GM12891 (cell line): ENCODE results near the gene FER.
"Not testable (repeated sequence)": the region's sequence is repeated elsewhere in the genome, so short reads cannot be mapped to it uniquely, and the experiment has no call there.

ENCODE experiments used
- DNase-seq: peaks from one replicate; pipeline ENCODE4 v3.0.0; 2011; ENCODE audit warnings: low spot score; ENCODE audit not compliant: insufficient read length
- FAIRE-seq: peaks from 2 replicates; lab custom pipeline; 2011; peaks lifted over from hg19 to GRCh38; lab: Jason Lieb, UNC
- PAX5 ChIP-seq: IDR thresholded peaks from 2 replicates; pipeline ENCODE4 v1.6.1; 2011; ENCODE audit warnings: low read length, moderate library complexity, mild to moderate bottlenecking; ENCODE audit not compliant: insufficient read depth, severe bottlenecking
- POLR2A ChIP-seq: IDR thresholded peaks from 2 replicates; pipeline ENCODE4 v1.6.1; 2011; ENCODE audit warnings: low read depth, low read length, control low read depth
- POLR2AphosphoS5 ChIP-seq: IDR thresholded peaks from 2 replicates; pipeline ENCODE4 v1.6.1; 2011; ENCODE audit warnings: low read depth, low read length, control low read depth
- POU2F2 ChIP-seq: IDR thresholded peaks from 2 replicates; pipeline ENCODE4 v1.6.1; 2011; ENCODE audit warnings: low read depth, mild to moderate bottlenecking, control low read depth, low read length, moderate library complexity
- SPI1 ChIP-seq: IDR thresholded peaks from 2 replicates; pipeline ENCODE4 v1.6.1; 2011; ENCODE audit warnings: low read depth, low read length, control low read depth
- TAF1 ChIP-seq: IDR thresholded peaks from 2 replicates; pipeline ENCODE4 v1.6.1; 2011; ENCODE audit warnings: low read depth, low read length, control low read depth

The FER gene

GRCh38 chr5:109164001-109164400, 416.3 kb downstream of the FER start:
- FAIRE-seq (peak; percentile 48), DNase-seq (no peak)
- no peak for TF ChIP-seq POLR2AphosphoS5

- DNase-seq (no peak), FAIRE-seq (no peak)
- no peak for TF ChIP-seq POLR2A
- TF ChIP-seq TAF1: no peak
- no peak for TF ChIP-seq PAX5
- no peak for TF ChIP-seq POLR2AphosphoS5
- TF ChIP-seq SPI1: no peak
These were observed 419.9 kb downstream of the FER start for GRCh38 chr5:109167586-109167985.

- FAIRE-seq: no peak
- DNase-seq: no peak
- TF ChIP-seq SPI1: no peak
- TF ChIP-seq POU2F2: no peak
- TF ChIP-seq POLR2A: no peak
- no peak for TF ChIP-seq POLR2AphosphoS5
- no peak for TF ChIP-seq PAX5
- TF ChIP-seq TAF1: no peak
These were observed 420.5 kb downstream of the FER start for GRCh38 chr5:109168151-109168550.

- DNase-seq (no peak), FAIRE-seq (no peak)
- TF ChIP-seq SPI1 (no peak), PAX5 (no peak), POU2F2 (no peak), POLR2AphosphoS5 (no peak), POLR2A (no peak), TAF1 (no peak)
These were observed 423.1 kb downstream of the FER start for GRCh38 chr5:109170629-109171350.

DNA sequence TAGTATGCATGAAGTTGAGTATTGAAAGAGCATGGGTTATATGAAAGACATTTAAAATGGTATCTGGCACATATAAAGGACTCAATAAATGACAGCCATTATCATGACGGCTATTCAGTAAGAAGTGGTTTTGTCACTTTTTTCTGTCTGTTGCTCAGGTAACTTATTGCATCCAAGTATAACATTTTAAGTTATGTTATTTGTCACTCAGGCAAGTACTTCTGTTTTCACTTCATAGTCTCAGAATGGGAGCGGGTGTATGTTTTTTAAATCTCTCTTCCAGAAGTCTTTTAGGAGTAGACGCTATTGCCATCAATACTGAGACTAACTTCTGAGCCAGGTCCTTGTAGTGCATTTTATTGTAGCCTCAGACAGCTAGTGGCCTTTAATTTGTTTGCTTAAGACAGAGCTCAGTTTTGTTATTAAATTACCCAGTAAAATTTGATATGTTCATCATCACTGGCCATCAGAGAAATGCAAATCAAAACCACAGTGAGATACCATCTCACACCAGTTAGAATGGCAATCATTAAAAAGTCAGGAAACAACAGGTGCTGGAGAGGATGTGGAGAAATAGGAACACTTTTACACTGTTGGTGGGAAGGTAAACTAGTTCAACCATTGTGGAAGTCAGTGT, 423.9 kb downstream of the FER start:
- FAIRE-seq, DNase-seq: not testable (repeated sequence)

DNA sequence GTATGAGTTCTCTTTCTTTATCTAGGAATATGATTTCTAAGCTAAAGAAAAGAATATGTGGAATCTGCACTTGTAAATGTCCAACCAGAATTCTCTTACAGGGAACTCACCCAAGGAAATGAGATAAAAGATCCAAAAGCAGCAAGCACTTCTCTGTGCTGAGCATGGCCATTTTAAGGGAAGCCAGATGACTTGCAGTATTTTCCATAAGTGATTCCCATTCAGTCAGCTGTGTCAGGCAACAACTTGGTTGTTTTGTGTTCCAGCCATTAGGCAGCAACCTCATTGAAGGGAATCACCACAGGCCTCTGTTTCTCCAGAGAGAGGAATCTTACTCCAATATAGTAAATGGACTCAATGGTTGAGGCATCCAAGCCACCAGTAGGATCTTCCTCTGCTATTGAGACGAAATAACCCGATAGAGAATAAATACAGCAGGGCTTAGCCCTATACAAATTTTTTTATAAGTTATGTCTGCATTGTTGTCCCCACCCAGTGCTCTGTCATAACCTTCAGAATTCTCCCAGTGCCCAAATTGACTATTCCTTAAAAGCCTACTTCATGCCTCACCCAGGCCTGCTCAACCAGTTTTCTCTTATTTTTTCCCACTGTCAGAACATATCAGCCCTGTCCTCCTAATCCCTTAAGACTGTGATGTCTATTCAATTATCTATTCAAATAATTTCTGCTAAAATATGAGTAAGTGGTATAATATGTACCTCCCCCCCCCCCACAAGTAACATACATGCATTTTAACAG, 425.5 kb downstream of the FER start:
- FAIRE-seq: no peak
- TF ChIP-seq SPI1 (no peak), POLR2A (no peak), POU2F2 (no peak), TAF1 (no peak), POLR2AphosphoS5 (no peak), PAX5 (no peak)
- DNase-seq: no peak

GRCh38 chr5:109177227-109177626, 429.5 kb downstream of the FER start:
- FAIRE-seq: no peak
- TF ChIP-seq SPI1: no peak
- no peak for TF ChIP-seq POLR2AphosphoS5
- TF ChIP-seq TAF1: no peak
- no peak for TF ChIP-seq POU2F2
- no peak for TF ChIP-seq POLR2A
- no peak for TF ChIP-seq PAX5

DNA sequence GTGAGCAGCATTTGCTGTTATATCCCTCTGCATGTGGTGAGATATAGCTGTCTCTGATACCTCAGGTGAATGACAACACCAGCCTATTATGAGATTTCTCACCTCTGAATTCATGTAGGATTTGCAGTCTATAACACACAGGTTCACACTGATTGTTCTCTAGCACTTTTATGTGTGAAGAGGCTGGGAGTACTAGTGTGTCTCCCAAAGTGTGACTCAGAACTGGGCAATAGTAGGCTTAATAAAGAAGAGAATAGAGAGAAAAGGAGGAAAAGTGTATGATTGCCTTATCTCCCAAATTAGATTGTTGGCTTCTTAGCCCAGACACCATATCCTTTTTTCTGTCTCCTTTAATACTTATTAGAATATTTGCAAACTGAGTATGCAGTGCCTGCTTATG, 430.1 kb downstream of the FER start:
- DNase-seq: no peak
- TF ChIP-seq POLR2AphosphoS5 (no peak), TAF1 (no peak), POU2F2 (no peak), PAX5 (no peak), SPI1 (no peak), POLR2A (no peak)
- no peak for FAIRE-seq

More at GRCh38 chr5:109177227-109177626, 429.5 kb downstream of the FER start:
- no peak for DNase-seq

GRCh38 chr5:109180668-109181067, 433.0 kb downstream of the FER start:
- FAIRE-seq: no peak
- no peak for DNase-seq
- TF ChIP-seq POLR2AphosphoS5: no peak
- TF ChIP-seq POU2F2: no peak
- no peak for TF ChIP-seq POLR2A
- no peak for TF ChIP-seq TAF1
- no peak for TF ChIP-seq SPI1
- no peak for TF ChIP-seq PAX5

DNA sequence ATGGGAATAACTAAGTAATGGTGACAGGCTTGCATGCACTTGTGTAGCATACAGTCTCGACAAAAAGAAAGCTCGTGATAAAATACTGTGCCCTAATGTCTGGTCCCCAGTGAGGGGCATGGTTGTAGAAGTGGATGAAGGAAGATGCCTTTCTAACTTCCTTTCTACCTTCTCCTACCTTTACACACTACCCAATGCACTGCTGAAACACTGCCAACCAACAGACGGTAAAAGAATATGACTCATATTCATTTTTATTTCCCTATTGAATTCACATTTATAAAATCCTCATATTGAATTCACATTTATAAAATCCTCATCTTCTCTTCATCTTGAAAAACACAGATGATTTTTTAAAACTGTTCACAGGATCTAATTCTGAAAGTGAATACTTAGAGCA, 439.1 kb downstream of the FER start:
- no peak for FAIRE-seq
- TF ChIP-seq PAX5 (no peak), POU2F2 (no peak), SPI1 (no peak)
- no peak for DNase-seq
